CD4-positive, alpha-beta T cell (primary cell): ENCODE data around the gene PI4K2A. TPM values are rescaled to one million over a fixed set of nuclear protein-coding genes. Genes with fewer than 3 reads are reported as not detected.
"Not testable (repeated sequence)": the region's sequence is repeated elsewhere in the genome, so short reads cannot be mapped to it uniquely, and the experiment has no call there.

Experiments
- ATAC-seq: fragments of 200-7000 bp; cut with Tn5 transposase; one replicate; pipeline ENCODE4 v1.10.0; 2022; ENCODE audit warnings: mild to moderate bottlenecking; ENCODE audit not compliant: poor library complexity
- CTCF ChIA-PET: fragments of 350-600 bp; sonication (Branson Sonifier 250); formaldehyde crosslinking; loops from one replicate; lab custom pipeline; 2021; ENCODE audit warnings: antibody characterized with exemption, inconsistent platforms; lab: Charles Lee
- POLR2A ChIA-PET: fragments of 350-600 bp; sonication (Branson Sonifier 250); formaldehyde crosslinking; loops from one replicate; lab custom pipeline; 2021; ENCODE audit warnings: antibody characterized with exemption, inconsistent platforms; lab: Charles Lee
- DNase-seq, 14 experiments: peaks; one replicate each; pipeline ENCODE4 v3.0.0-alpha.2; 2013 to 2020; ENCODE audit warnings: mixed read lengths in 2 of 14
- H3K27ac ChIP-seq, 2 donors: one replicate each; pipeline versions ENCODE4 v1.5.1 to v1.7.0; 2013; ENCODE audit warnings: low read length in 2 of 2, low read depth in 1 of 2, mild to moderate bottlenecking in 1 of 2
- H3K27me3 ChIP-seq, 2 experiments: 1 replicate in 1 of 2; 2 replicates in 1 of 2; pipeline versions ENCODE4 v1.6.1 to v1.7.0; 2013; ENCODE audit warnings: low read length in 2 of 2, control low read depth in 1 of 2, mild to moderate bottlenecking in 1 of 2, moderate library complexity in 1 of 2; ENCODE audit not compliant: insufficient read depth in 2 of 2, control insufficient read depth in 1 of 2
- H3K36me3 ChIP-seq: one replicate; pipeline ENCODE4 v1.6.1; 2013; ENCODE audit warnings: low read length, control low read depth; ENCODE audit not compliant: insufficient read depth
- H3K4me1 ChIP-seq: one replicate; pipeline ENCODE4 v1.6.1; 2013; ENCODE audit warnings: low read length, control low read depth; ENCODE audit not compliant: insufficient read depth
- H3K4me3 ChIP-seq: one replicate; pipeline ENCODE4 v1.5.1; 2013; ENCODE audit warnings: mild to moderate bottlenecking, low read length, moderate library complexity
- H3K9me3 ChIP-seq, 2 experiments: 1 replicate in 1 of 2; 2 replicates in 1 of 2; pipeline versions ENCODE4 v1.6.1 to v1.7.0; 2013; ENCODE audit warnings: low read length in 2 of 2, mild to moderate bottlenecking in 2 of 2, control low read depth in 1 of 2, moderate library complexity in 1 of 2; ENCODE audit not compliant: control insufficient read depth in 1 of 2, insufficient read depth in 1 of 2
- H3K27ac Mint-ChIP-seq: one replicate; pipeline ENCODE4 v1.8.0; 2020; ENCODE audit warnings: mixed read lengths
- H3K27me3 Mint-ChIP-seq: one replicate; pipeline ENCODE4 v1.8.0; 2021; ENCODE audit warnings: mixed read lengths
- H3K36me3 Mint-ChIP-seq: one replicate; pipeline ENCODE4 v1.8.0; 2021; ENCODE audit warnings: low read depth, mixed read lengths
- H3K4me1 Mint-ChIP-seq: one replicate; pipeline ENCODE4 v1.8.0; 2021; ENCODE audit warnings: low read depth, mixed read lengths
- H3K4me3 Mint-ChIP-seq: one replicate; pipeline ENCODE4 v1.8.0; 2020; ENCODE audit warnings: mild to moderate bottlenecking, mixed read lengths
- H3K9me3 Mint-ChIP-seq: one replicate; pipeline ENCODE4 v1.8.0; 2020; ENCODE audit warnings: mixed read lengths
- CTCF ChIP-seq: fragments of 200-600 bp; IDR thresholded peaks from one replicate; pipeline ENCODE4 v1.8.0; 2022; ENCODE audit warnings: antibody characterized with exemption, mild to moderate bottlenecking
- intact Hi-C, 2 experiments: fragments of 100-400 bp; cut with DNase I in 1 of 2; cut with micrococcal nuclease in 1 of 2; formaldehyde crosslinking; loops; one replicate each; pipeline versions ENCODE4 v1.15.1 to v1.9.0; 2023 to 2025; cut with DNase I, micrococcal nuclease
- total RNA-seq, 174 experiments: library from RNA in 2 of 174; stranded (reverse) in 2 of 174; gene quantifications; one replicate each; pipeline ENCODE4 v1.2.3 and lab custom pipeline; 2021 to 2026

PI4K2A gene
- total RNA-seq, 2 experiments from 2014 or later = 26.3 to 27.2 TPM

GRCh38 chr10:97682042-97682441, 41.6 kb downstream of the PI4K2A start:
- Mint-ChIP-seq H3K27ac (no peak overlapping the region), H3K4me3 (no peak overlapping the region), H3K4me1 (peaks cover 7% of the 10 kb centered on the region), H3K36me3 (peaks cover 8% of the 10 kb centered on the region), H3K27me3 (no peaks in the 10 kb centered on the region), H3K9me3 (no peaks in the 10 kb centered on the region)
- H3K4me3 ChIP-seq = no peak overlapping the region
- DNase-seq (no peak), ATAC-seq (no peak)
- H3K4me1 ChIP-seq = peaks cover 28% of the 10 kb centered on the region
- POLR2A ChIA-PET = no interaction called here
- H3K27ac ChIP-seq = no peak overlapping the region
- peaks cover 5% of the 10 kb centered on the region for H3K36me3 ChIP-seq
- intact Hi-C loops = loop anchor here in 1 of 2 experiments (10.0 kb wide), 1 partner anchor 453 kb away; the partner anchor contains the start of gene R3HCC1L
- no peaks in the 10 kb centered on the region for H3K9me3 ChIP-seq
- no peak for TF ChIP-seq CTCF
- CTCF ChIA-PET = interaction anchor here (1.2 kb wide), 1 partner anchor 28 kb away, joined by 3 read pairs; no protein-coding TSS in a partner anchor
- H3K27me3 ChIP-seq = no peaks in the 10 kb centered on the region

- no peak for DNase-seq
- H3K4me1 ChIP-seq = peaks cover 35% of the 10 kb centered on the region
- ChIA-PET POLR2A (no interaction called here), CTCF (interaction anchor here (0.7 to 1.0 kb wide), 2 partner anchors 18 kb away, joined by 3 to 4 read pairs; no protein-coding TSS in a partner anchor)
- H3K27ac ChIP-seq = no peak overlapping the region
- no peaks in the 10 kb centered on the region for H3K9me3 ChIP-seq
- H3K36me3 Mint-ChIP-seq = no peaks in the 10 kb centered on the region
- no peaks in the 10 kb centered on the region for H3K27me3 Mint-ChIP-seq
- no peak for ATAC-seq
- TF ChIP-seq CTCF = no peak
- no peak overlapping the region for H3K4me3 ChIP-seq
- H3K4me3 Mint-ChIP-seq = no peak overlapping the region
- H3K9me3 Mint-ChIP-seq = no peaks in the 10 kb centered on the region
- H3K4me1 Mint-ChIP-seq = peaks cover 16% of the 10 kb centered on the region
- intact Hi-C loops = loop anchor here in 1 of 2 experiments (10.0 kb wide), 1 partner anchor 451 kb away; the partner anchor contains the start of gene R3HCC1L
- no peaks in the 10 kb centered on the region for H3K36me3 ChIP-seq
- H3K27ac Mint-ChIP-seq = no peak overlapping the region
- H3K27me3 ChIP-seq = no peaks in the 10 kb centered on the region
Measured at GRCh38 chr10:97683556-97684367, 43.3 kb downstream of the PI4K2A start.

GRCh38 chr10:97684368-97684713, 43.9 kb downstream of the PI4K2A start:
- intact Hi-C loops = loop anchor here in 1 of 2 experiments (10.0 kb wide), 1 partner anchor 450 kb away; the partner anchor contains the start of gene R3HCC1L
- ATAC-seq, DNase-seq, H3K27ac ChIP-seq, H3K36me3 Mint-ChIP-seq, H3K36me3 ChIP-seq, H3K27me3 ChIP-seq, H3K4me3 Mint-ChIP-seq, H3K27me3 Mint-ChIP-seq, H3K27ac Mint-ChIP-seq, POLR2A ChIA-PET, H3K4me3 ChIP-seq, H3K9me3 ChIP-seq, H3K9me3 Mint-ChIP-seq: not testable (repeated sequence)
- H3K4me1 Mint-ChIP-seq = peaks cover 16% of the 10 kb centered on the region
- H3K4me1 ChIP-seq = peaks cover 35% of the 10 kb centered on the region
- CTCF ChIA-PET = interaction anchor here (0.7 kb wide), 1 partner anchor 17 kb away, joined by 3 read pairs; no protein-coding TSS in a partner anchor
